ENCODE results near the gene FABP6.

DNA sequence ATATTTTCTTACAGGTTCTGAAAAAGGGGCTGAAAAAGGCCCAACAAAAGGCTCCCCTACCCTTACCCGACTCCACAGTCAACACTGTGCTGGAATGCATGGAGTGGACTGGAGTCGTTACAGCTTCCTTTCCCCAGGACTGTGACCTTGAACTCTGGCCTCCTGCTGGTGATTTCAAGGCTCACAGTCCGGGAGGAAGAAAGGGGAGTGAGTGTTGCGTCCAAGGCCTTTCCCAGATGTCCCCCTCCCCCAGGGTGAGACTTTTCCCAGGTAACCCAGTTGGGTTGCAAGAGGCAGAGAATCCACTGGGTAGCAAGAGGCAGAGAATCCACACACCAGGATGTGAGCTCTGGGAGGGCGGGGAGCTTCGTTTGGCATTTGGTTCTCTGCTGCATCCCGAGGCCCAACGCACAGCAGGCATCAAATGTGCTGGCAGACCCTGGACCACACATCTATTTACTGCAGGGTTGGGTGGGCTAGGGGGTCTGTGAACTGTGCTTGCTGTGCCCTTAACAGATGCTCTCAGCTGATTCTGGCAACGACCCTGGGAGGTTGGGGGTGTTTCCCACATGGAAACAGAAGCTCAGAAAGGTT is 37.5 kb downstream of the FABP6 start:
- TF ChIP-seq, protein P1, sequence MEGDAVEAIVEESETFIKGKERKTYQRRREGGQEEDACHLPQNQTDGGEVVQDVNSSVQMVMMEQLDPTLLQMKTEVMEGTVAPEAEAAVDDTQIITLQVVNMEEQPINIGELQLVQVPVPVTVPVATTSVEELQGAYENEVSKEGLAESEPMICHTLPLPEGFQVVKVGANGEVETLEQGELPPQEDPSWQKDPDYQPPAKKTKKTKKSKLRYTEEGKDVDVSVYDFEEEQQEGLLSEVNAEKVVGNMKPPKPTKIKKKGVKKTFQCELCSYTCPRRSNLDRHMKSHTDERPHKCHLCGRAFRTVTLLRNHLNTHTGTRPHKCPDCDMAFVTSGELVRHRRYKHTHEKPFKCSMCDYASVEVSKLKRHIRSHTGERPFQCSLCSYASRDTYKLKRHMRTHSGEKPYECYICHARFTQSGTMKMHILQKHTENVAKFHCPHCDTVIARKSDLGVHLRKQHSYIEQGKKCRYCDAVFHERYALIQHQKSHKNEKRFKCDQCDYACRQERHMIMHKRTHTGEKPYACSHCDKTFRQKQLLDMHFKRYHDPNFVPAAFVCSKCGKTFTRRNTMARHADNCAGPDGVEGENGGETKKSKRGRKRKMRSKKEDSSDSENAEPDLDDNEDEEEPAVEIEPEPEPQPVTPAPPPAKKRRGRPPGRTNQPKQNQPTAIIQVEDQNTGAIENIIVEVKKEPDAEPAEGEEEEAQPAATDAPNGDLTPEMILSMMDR (IDR thresholded peaks at IDR 0.05) = peak; percentile 13
- TF ChIP-seq EZH2phosphoT487 (IDR thresholded peaks at IDR 0.05) = no peak
